IMR-90 (cell line): ENCODE results near the gene LEF1.

Experiments used
- BHLHE40 ChIP-seq: fragments of 150-350 bp; IDR thresholded peaks from 2 replicates; pipeline ENCODE4 v1.6.1; 2016; ENCODE audit warnings: mild to moderate bottlenecking, low read depth, low read length
- MAFK ChIP-seq: IDR thresholded peaks from 2 replicates; pipeline ENCODE4 v1.6.1; 2012; ENCODE audit warnings: low read depth, low read length, improper control_type of control experiment
- MAZ ChIP-seq: IDR thresholded peaks from 2 replicates; pipeline ENCODE4 v1.6.1; 2012; ENCODE audit warnings: low read depth, mild to moderate bottlenecking, low read length, improper control_type of control experiment, moderate library complexity, borderline replicate concordance
- MXI1 ChIP-seq: IDR thresholded peaks from 2 replicates; pipeline ENCODE4 v1.6.1; 2012; ENCODE audit warnings: low read depth, mild to moderate bottlenecking, low read length, moderate library complexity, borderline replicate concordance
- POLR2A ChIP-seq: IDR thresholded peaks from 2 replicates; pipeline ENCODE4 v1.6.1; 2012; ENCODE audit warnings: mild to moderate bottlenecking, low read depth, low read length
- RAD21 ChIP-seq: IDR thresholded peaks from 2 replicates; pipeline ENCODE4 v1.6.1; 2012; ENCODE audit warnings: low read length, improper control_type of control experiment
- SMC3 ChIP-seq: fragments of 150-350 bp; IDR thresholded peaks from 2 replicates; pipeline ENCODE4 v1.6.1; 2016; ENCODE audit warnings: low read depth, mild to moderate bottlenecking, antibody characterized with exemption, low read length, moderate library complexity
- TF ChIP-seq, protein P1 (sequence below): conservative IDR thresholded peaks from 2 replicates; pipeline ENCODE4 v1.5.1; 2012; ENCODE audit warnings: mild to moderate bottlenecking, low read depth, low read length, improper control_type of control experiment
- TF ChIP-seq, protein P2 (sequence below): fragments of 150-350 bp; IDR thresholded peaks from 2 replicates; pipeline ENCODE4 v1.6.1; 2017; ENCODE audit warnings: mild to moderate bottlenecking, antibody characterized with exemption, low read length, low read depth

DNA sequence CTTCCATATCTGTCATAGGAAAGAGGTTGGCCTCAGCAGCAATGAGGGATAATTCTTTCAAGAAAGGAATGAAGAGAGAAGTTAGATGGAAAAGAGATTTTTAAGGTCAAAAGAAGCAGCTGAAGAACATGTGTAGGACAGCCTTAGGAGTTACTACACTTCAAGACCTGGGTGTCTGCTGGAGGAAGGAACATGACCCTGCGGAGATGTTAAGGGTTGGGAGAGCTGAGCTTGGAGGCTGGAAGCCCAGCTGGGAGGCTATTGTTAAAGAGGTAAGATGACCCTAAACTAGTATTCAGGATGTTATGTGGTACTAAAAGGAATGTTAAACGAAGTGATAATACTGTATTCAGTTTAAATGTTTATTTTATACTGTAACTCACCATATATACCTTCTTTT is 164.1 kb downstream of the LEF1 start:
- TF ChIP-seq, protein P1, sequence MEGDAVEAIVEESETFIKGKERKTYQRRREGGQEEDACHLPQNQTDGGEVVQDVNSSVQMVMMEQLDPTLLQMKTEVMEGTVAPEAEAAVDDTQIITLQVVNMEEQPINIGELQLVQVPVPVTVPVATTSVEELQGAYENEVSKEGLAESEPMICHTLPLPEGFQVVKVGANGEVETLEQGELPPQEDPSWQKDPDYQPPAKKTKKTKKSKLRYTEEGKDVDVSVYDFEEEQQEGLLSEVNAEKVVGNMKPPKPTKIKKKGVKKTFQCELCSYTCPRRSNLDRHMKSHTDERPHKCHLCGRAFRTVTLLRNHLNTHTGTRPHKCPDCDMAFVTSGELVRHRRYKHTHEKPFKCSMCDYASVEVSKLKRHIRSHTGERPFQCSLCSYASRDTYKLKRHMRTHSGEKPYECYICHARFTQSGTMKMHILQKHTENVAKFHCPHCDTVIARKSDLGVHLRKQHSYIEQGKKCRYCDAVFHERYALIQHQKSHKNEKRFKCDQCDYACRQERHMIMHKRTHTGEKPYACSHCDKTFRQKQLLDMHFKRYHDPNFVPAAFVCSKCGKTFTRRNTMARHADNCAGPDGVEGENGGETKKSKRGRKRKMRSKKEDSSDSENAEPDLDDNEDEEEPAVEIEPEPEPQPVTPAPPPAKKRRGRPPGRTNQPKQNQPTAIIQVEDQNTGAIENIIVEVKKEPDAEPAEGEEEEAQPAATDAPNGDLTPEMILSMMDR: no peak
- TF ChIP-seq RAD21: no peak
- TF ChIP-seq SMC3: no peak
- no peak for TF ChIP-seq MAFK
- no peak for TF ChIP-seq BHLHE40
- no peak for TF ChIP-seq MAZ
- no peak for TF ChIP-seq POLR2A
- TF ChIP-seq, protein P2, sequence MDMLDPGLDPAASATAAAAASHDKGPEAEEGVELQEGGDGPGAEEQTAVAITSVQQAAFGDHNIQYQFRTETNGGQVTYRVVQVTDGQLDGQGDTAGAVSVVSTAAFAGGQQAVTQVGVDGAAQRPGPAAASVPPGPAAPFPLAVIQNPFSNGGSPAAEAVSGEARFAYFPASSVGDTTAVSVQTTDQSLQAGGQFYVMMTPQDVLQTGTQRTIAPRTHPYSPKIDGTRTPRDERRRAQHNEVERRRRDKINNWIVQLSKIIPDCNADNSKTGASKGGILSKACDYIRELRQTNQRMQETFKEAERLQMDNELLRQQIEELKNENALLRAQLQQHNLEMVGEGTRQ: no peak
- TF ChIP-seq MXI1: no peak
